GM12878 (cell line): ENCODE data around the gene SLC12A6. TPM values are rescaled to one million over a fixed set of nuclear protein-coding genes. Genes with fewer than 3 reads are reported as not detected.

Experiments
- ATAC-seq: fragments of 200-7000 bp; cut with Tn5 transposase; 3 replicates; pipeline ENCODE4 v1.9.1; 2020; ENCODE audit warnings: mild to moderate bottlenecking, moderate library complexity
- BruUV-seq: library from RNA; stranded (reverse); fragments of 400-500 nt; replicated peaks from 2 replicates; lab custom pipeline; 2021; lab: Mats Ljungman, UMichigan
- CTCF ChIA-PET: fragments of 300-600 bp; sonication (Branson Sonifier 250); formaldehyde crosslinking; extraction: SDS; loops from one replicate; lab custom pipeline; 2021; ENCODE audit warnings: inconsistent platforms; lab: Yijun Ruan, JAX
- POLR2A ChIA-PET: fragments of 350-600 bp; formaldehyde crosslinking; extraction: SDS; loops from one replicate; lab custom pipeline; 2021; ENCODE audit warnings: inconsistent platforms; lab: Charles Lee
- RAD21 ChIA-PET: fragments of 300-600 bp; sonication (Branson Sonifier 250); formaldehyde crosslinking; loops from one replicate; lab custom pipeline; 2023; ENCODE audit warnings: antibody characterized with exemption; ENCODE audit not compliant: unreplicated experiment; lab: Charles Lee
- SMC1A ChIA-PET: fragments of 300-600 bp; sonication (Branson Sonifier 250); formaldehyde crosslinking; loops from one replicate; lab custom pipeline; 2023; ENCODE audit not compliant: unreplicated experiment, uncharacterized antibody; lab: Charles Lee
- DNase-seq: peaks from one replicate; pipeline ENCODE4 v3.0.0-alpha.2; 2011; ENCODE audit warnings: low read depth, low spot score
- FAIRE-seq: peaks from 3 replicates; lab custom pipeline; 2011; peaks lifted over from hg19 to GRCh38; lab: Jason Lieb, UNC
- H2AFZ ChIP-seq: 2 replicates; pipeline ENCODE4 v1.6.0; 2011; ENCODE audit warnings: low read depth, low read length, control low read depth; ENCODE audit not compliant: control insufficient read depth
- H3K27ac ChIP-seq: 2 replicates; pipeline ENCODE4 v1.5.1; 2011; ENCODE audit warnings: control low read depth; ENCODE audit not compliant: control insufficient read depth, insufficient read depth
- H3K27me3 ChIP-seq, 2 experiments: replicated peaks in 1 of 2; 2 replicates each; pipeline versions ENCODE4 v1.6.0 to v1.6.1; 2011; ENCODE audit warnings: low read length in 1 of 2; ENCODE audit not compliant: control insufficient read depth in 2 of 2, insufficient read depth in 2 of 2
- H3K36me3 ChIP-seq, 2 experiments: 2 replicates each; pipeline ENCODE4 v1.5.1; 2011; ENCODE audit warnings: low read length in 1 of 2; ENCODE audit not compliant: control insufficient read depth in 2 of 2, insufficient read depth in 2 of 2
- H3K4me1 ChIP-seq: 2 replicates; pipeline ENCODE4 v1.6.1; 2011; ENCODE audit warnings: mild to moderate bottlenecking, low read length, moderate library complexity, mixed read lengths; ENCODE audit not compliant: control insufficient read depth, insufficient read depth
- H3K4me2 ChIP-seq: 2 replicates; pipeline ENCODE4 v1.6.0; 2011; ENCODE audit warnings: control low read depth; ENCODE audit not compliant: control insufficient read depth, insufficient read depth
- H3K4me3 ChIP-seq: fragments of 200-600 bp; sonication (generic); 2 replicates; pipeline ENCODE4 v1.5.1; 2016
- H3K79me2 ChIP-seq: 2 replicates; pipeline ENCODE4 v1.6.0; 2011; ENCODE audit warnings: low read length; ENCODE audit not compliant: control insufficient read depth, insufficient read depth
- H3K9ac ChIP-seq: 2 replicates; pipeline ENCODE4 v1.8.0; 2011; ENCODE audit warnings: low read length, control low read depth, mixed read lengths; ENCODE audit not compliant: control insufficient read depth, insufficient read depth
- H3K9me3 ChIP-seq: replicated peaks from 3 replicates; pipeline ENCODE4 v1.5.1; 2011; ENCODE audit warnings: mild to moderate bottlenecking, low read length; ENCODE audit not compliant: control insufficient read depth, insufficient read depth
- H4K20me1 ChIP-seq: 2 replicates; pipeline ENCODE4 v1.6.0; 2011; ENCODE audit not compliant: control insufficient read depth, insufficient read depth
- CBFB ChIP-seq: IDR thresholded peaks from 2 replicates; pipeline ENCODE4 v1.6.1; 2016; ENCODE audit warnings: antibody characterized with exemption, low read depth
- EED ChIP-seq: sonication (generic); IDR thresholded peaks from 2 replicates; pipeline ENCODE4 v1.6.1; 2016; ENCODE audit warnings: antibody characterized with exemption, low read depth
- GATAD2B ChIP-seq: fragments of 450-650 bp; conservative IDR thresholded peaks from 2 replicates; pipeline ENCODE4 v1.6.1; 2017; ENCODE audit warnings: low read depth, mild to moderate bottlenecking, moderate library complexity
- NR2C1 ChIP-seq: fragments of 450-650 bp; IDR thresholded peaks from 2 replicates; pipeline ENCODE4 v1.6.1; 2017; ENCODE audit warnings: antibody characterized with exemption, mild to moderate bottlenecking, moderate library complexity
- PAX5 ChIP-seq: IDR thresholded peaks from 2 replicates; pipeline ENCODE4 v1.6.1; 2011; ENCODE audit warnings: low read depth, low read length, borderline replicate concordance
- RB1 ChIP-seq: fragments of 450-650 bp; formaldehyde crosslinking; IDR thresholded peaks from 2 replicates; pipeline ENCODE4 v1.6.1; 2017; ENCODE audit warnings: mild to moderate bottlenecking, borderline replicate concordance
- ZBTB33 ChIP-seq: fragments of 450-650 bp; IDR thresholded peaks from 2 replicates; pipeline ENCODE4 v1.6.1; 2017; ENCODE audit warnings: mild to moderate bottlenecking
- ZNF207 ChIP-seq: fragments of 450-650 bp; IDR thresholded peaks from 2 replicates; pipeline ENCODE4 v1.6.1; 2014; ENCODE audit warnings: antibody characterized with exemption, mild to moderate bottlenecking, borderline replicate concordance
- WGBS: methylation state at CpG from one replicate; pipeline ENCODE4 v1.1.6; 2016; ENCODE audit warnings: low lambda C conversion rate; ENCODE audit not compliant: insufficient replicate concordance, insufficient coverage; ENCODE audit errors: missing lambda C conversion rate; 5-methylcytosine and 5-hydroxymethylcytosine counted together
- in situ Hi-C: fragments of 300-500 bp; cut with MboI; formaldehyde crosslinking; loops from 9 replicates; pipeline ENCODE4 v1.14.3; 2018; ENCODE audit warnings: mixed read lengths
- intact Hi-C: fragments of 100-400 bp; cut with micrococcal nuclease; formaldehyde crosslinking; loops from one replicate; pipeline ENCODE4 v1.14.2; 2022; ENCODE audit not compliant: unreplicated experiment
- polyA plus RNA-seq, 11 experiments: library from polyadenylated mRNA; depleted of rRNA in 4 of 11; unstranded in 6 of 11; stranded (reverse) in 5 of 11; fragments of >200 nt; fragmentation: Nextera tagmentation in 4 of 11; fragmentation: Illumina TruSeq in 1 of 11; extraction: Ambion mirVana in 4 of 11; extraction: Trizol in 1 of 11; gene quantifications; 1 replicate in 1 of 11; 2 replicates in 10 of 11; pipeline versions ENCODE4 v1.2.1 to v1.2.3, GENCODE V29; 2011 to 2016; ENCODE audit warnings: inconsistent platforms in 2 of 11, missing spikeins in 2 of 11, low read depth in 1 of 11
- total RNA-seq, 4 experiments: library from RNA; depleted of rRNA in 3 of 4; stranded (reverse); fragments of >200 nt in 3 of 4; fragmentation: Illumina TruSeq in 1 of 4; extraction: Trizol in 1 of 4; gene quantifications; 2 replicates each; pipeline versions ENCODE4 v1.2.1 to v1.2.3, GENCODE V29; 2013 to 2021
- TF ChIP-seq, protein P1 (sequence below): fragments of 450-650 bp; IDR thresholded peaks from 2 replicates; pipeline ENCODE4 v1.6.1; 2017; ENCODE audit warnings: antibody characterized with exemption, mild to moderate bottlenecking, moderate library complexity

SLC12A6 gene
- total and polyA plus RNA-seq, 10 of the 15 experiments (the other 5 are each of a cell fraction or from before 2014, with no cell fraction given) = 4.7 to 94.4 (median 34.2) TPM

- no peak for TF ChIP-seq EED
- no peak for TF ChIP-seq ZNF207
- no peak for TF ChIP-seq RB1
- TF ChIP-seq NR2C1 = no peak
- no peak for TF ChIP-seq ZBTB33
- TF ChIP-seq GATAD2B = no peak
- TF ChIP-seq CBFB = no peak
- no peak for TF ChIP-seq PAX5
- TF ChIP-seq, protein P1, sequence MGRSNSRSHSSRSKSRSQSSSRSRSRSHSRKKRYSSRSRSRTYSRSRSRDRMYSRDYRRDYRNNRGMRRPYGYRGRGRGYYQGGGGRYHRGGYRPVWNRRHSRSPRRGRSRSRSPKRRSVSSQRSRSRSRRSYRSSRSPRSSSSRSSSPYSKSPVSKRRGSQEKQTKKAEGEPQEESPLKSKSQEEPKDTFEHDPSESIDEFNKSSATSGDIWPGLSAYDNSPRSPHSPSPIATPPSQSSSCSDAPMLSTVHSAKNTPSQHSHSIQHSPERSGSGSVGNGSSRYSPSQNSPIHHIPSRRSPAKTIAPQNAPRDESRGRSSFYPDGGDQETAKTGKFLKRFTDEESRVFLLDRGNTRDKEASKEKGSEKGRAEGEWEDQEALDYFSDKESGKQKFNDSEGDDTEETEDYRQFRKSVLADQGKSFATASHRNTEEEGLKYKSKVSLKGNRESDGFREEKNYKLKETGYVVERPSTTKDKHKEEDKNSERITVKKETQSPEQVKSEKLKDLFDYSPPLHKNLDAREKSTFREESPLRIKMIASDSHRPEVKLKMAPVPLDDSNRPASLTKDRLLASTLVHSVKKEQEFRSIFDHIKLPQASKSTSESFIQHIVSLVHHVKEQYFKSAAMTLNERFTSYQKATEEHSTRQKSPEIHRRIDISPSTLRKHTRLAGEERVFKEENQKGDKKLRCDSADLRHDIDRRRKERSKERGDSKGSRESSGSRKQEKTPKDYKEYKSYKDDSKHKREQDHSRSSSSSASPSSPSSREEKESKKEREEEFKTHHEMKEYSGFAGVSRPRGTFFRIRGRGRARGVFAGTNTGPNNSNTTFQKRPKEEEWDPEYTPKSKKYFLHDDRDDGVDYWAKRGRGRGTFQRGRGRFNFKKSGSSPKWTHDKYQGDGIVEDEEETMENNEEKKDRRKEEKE = no peak
- Histone ChIP-seq H3K4me2 (no peak overlapping the region), H3K4me3 (no peak overlapping the region), H4K20me1 (no peaks in the 10 kb centered on the region), H3K27me3 (no peaks in the 10 kb centered on the region), H3K9ac (no peak overlapping the region), H2AFZ (no peak overlapping the region), H3K27ac (no peak overlapping the region), H3K4me1 (peaks cover 5% of the 10 kb centered on the region), H3K36me3 (peaks cover 3 to 51% of the 10 kb centered on the region in 2 experiments), H3K79me2 (no peaks in the 10 kb centered on the region), H3K9me3 (no peaks in the 10 kb centered on the region)
- RAD21 ChIA-PET = interaction anchor here (0.8 to 3.5 kb wide), 8 partner anchors 73 to 347 kb away, joined by 3 to 16 read pairs (median 4); partner anchors contain the start of genes LPCAT4, NOP10 and NUTM1
- SMC1A ChIA-PET = interaction anchor here (0.8 to 3.3 kb wide), 11 partner anchors 10 to 347 kb away, joined by 3 to 22 read pairs (median 9); partner anchors contain the start of genes KATNBL1, LPCAT4, NOP10 and NUTM1
- 2% methylated on average over 3 of the region's 3 CpGs for WGBS
- BruUV-seq = no TSS peak
- intact Hi-C loops = loop anchor here (5.0 kb wide), 2 partner anchors 97 to 347 kb away; partner anchors contain the start of gene SLC12A6
- POLR2A ChIA-PET = no interaction called here
- CTCF ChIA-PET = interaction anchor here (0.5 to 5.0 kb wide), 12 partner anchors 11 to 347 kb away, joined by 3 to 66 read pairs (median 9); partner anchors contain the start of genes LPCAT4, NOP10, NUTM1 and SLC12A6
- FAIRE-seq (no peak), ATAC-seq (no peak), DNase-seq (no peak)
- in situ Hi-C loops = loop anchor here (25.0 kb wide), 1 partner anchor 347 kb away; the partner anchor contains the start of gene GOLGA8B
These were observed 97.0 kb downstream of the SLC12A6 start for GRCh38 chr15:34240537-34240936.
